ENCODE data around the gene SHC1. TPM values are rescaled to one million over a fixed set of nuclear protein-coding genes. Genes with fewer than 3 reads are reported as not detected.

The SHC1 gene
- total RNA-seq, 2 experiments from 2014 or later: 45.9 to 65.7 TPM

GRCh38 chr1:155008015-155008941 is 37.7 kb upstream of the SHC1 start:
- H3K27ac Mint-ChIP-seq: peak overlapping the region; percentile 96
- H3K4me1 Mint-ChIP-seq: peaks cover 61% of the 10 kb centered on the region
- POLR2A ChIA-PET: interaction anchor here (0.6 to 1.0 kb wide), 3 partner anchors 14 to 47 kb away, joined by 3 to 4 read pairs (median 3); no protein-coding TSS in a partner anchor
- intact Hi-C loops (cut with DNase I, micrococcal nuclease): loop anchor here in 1 of 2 experiments (10.0 kb wide), 2 partner anchors 1207 to 1497 kb away; partner anchors contain the start of genes MEF2D and PMF1
- ATAC-seq (peak; percentile 48), DNase-seq (peak; percentile 93)
- H3K36me3 Mint-ChIP-seq (ENCODE audit: low read depth): peaks cover 45% of the 10 kb centered on the region
- no peaks in the 10 kb centered on the region for H3K9me3 Mint-ChIP-seq (ENCODE audit: low read depth)
- peak overlapping the region; percentile 99 for H3K4me3 Mint-ChIP-seq
- CTCF ChIA-PET: interaction anchor here (0.5 to 3.7 kb wide), 8 partner anchors 9 to 653 kb away, joined by 3 to 28 read pairs (median 4); no protein-coding TSS in a partner anchor
- H3K27me3 Mint-ChIP-seq: no peaks in the 10 kb centered on the region

GRCh38 chr1:155007251-155007828 is 36.8 kb upstream of the SHC1 start:
- peaks cover 36% of the 10 kb centered on the region for H3K36me3 Mint-ChIP-seq (ENCODE audit: low read depth)
- DNase-seq (peak; percentile 27), ATAC-seq (no peak)
- H3K9me3 Mint-ChIP-seq (ENCODE audit: low read depth): no peaks in the 10 kb centered on the region
- no peaks in the 10 kb centered on the region for H3K27me3 Mint-ChIP-seq
- ChIA-PET POLR2A (interaction anchor here (0.6 to 1.5 kb wide), 4 partner anchors 9 to 34 kb away, joined by 3 to 7 read pairs (median 4); partner anchors contain the start of gene CKS1B), CTCF (interaction anchor here (0.6 to 3.7 kb wide), 6 partner anchors 8 to 1192 kb away, joined by 3 to 28 read pairs (median 4); no protein-coding TSS in a partner anchor)
- H3K4me1 Mint-ChIP-seq: peaks cover 52% of the 10 kb centered on the region
- peak overlapping the region; percentile 21 for H3K4me3 Mint-ChIP-seq
- intact Hi-C loops (cut with DNase I, micrococcal nuclease): loop anchor here in 1 of 2 experiments (10.0 kb wide), 2 partner anchors 1207 to 1497 kb away; partner anchors contain the start of genes MEF2D and PMF1
- peak overlapping the region; percentile 95 for H3K27ac Mint-ChIP-seq

GRCh38 chr1:155006601-155007101 is 36.1 kb upstream of the SHC1 start:
- peak; percentile 70 for DNase-seq
- H3K4me3 Mint-ChIP-seq: peak overlapping the region; percentile 96
- H3K4me1 Mint-ChIP-seq: peaks cover 46% of the 10 kb centered on the region
- POLR2A ChIA-PET: interaction anchor here (1.5 kb wide), 2 partner anchors 10 to 32 kb away, joined by 3 to 7 read pairs; partner anchors contain the start of gene CKS1B
- no peaks in the 10 kb centered on the region for H3K9me3 Mint-ChIP-seq (ENCODE audit: low read depth)
- peak; percentile 50 for ATAC-seq
- intact Hi-C loops (cut with DNase I, micrococcal nuclease): loop anchor here in 1 of 2 experiments (10.0 kb wide), 2 partner anchors 1208 to 1498 kb away; partner anchors contain the start of genes MEF2D and PMF1
- CTCF ChIA-PET: interaction anchor here (0.6 to 3.7 kb wide), 5 partner anchors 10 to 1192 kb away, joined by 3 to 28 read pairs (median 3); no protein-coding TSS in a partner anchor
- peak overlapping the region; percentile 95 for H3K27ac Mint-ChIP-seq
- no peaks in the 10 kb centered on the region for H3K27me3 Mint-ChIP-seq
- H3K36me3 Mint-ChIP-seq (ENCODE audit: low read depth): peaks cover 35% of the 10 kb centered on the region

DNA sequence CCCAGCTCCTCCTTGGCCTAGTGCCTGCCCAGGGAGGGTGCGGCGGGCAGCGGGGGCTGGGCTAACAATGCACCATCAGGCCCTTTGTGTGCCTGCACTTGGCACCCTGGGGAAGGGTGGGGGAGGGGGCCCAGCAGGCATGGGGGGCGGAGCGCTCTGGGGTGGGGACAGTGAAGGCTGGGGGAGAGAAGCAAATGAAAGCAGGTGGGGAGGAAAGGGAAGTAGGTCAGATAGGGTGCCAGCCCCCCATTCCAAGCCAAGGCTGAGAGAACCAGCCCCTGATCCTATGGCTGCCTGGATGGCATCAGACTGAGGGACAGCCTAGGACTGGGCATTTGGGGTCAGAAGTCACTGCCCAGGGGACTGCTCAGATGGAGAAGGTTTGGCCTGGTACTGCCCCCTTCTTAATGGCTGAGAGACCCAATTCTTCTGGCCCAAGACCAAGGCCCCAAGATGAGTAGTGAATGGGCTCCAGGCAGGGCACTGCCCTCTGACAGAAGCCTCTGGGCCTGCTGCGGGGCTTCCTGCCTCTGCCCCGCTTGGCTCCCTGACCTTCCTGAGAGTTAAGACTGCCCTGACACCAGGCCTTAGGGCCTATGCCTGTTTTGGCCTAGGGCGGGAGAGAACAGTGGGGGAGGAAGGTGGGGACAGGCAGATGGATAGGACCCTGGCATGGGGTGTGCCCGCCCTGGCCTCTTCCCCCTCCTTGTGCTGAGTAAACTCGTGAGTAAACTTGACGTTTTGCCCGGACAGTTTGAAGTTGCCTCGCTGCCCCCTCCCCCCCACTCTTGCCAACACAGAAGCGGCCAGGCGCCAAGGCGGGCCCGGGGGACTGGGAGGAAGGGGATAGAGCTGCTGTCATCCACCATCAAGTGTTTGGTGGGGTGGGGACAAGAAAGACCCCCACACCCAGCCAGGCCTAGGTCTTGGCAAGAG is 34.8 kb upstream of the SHC1 start:
- ChIA-PET CTCF (interaction anchor here (0.6 to 8.0 kb wide), 4 partner anchors 10 to 526 kb away, joined by 3 to 86 read pairs (median 18); no protein-coding TSS in a partner anchor), POLR2A (interaction anchor here (1.1 to 1.5 kb wide), 2 partner anchors 10 to 31 kb away, joined by 3 read pairs; partner anchors contain the start of gene CKS1B)
- no peaks in the 10 kb centered on the region for H3K9me3 Mint-ChIP-seq (ENCODE audit: low read depth)
- peak overlapping the region; percentile 95 for H3K27ac Mint-ChIP-seq
- DNase-seq (peak; percentile 61), ATAC-seq (no peak)
- peaks cover 39% of the 10 kb centered on the region for H3K4me1 Mint-ChIP-seq
- H3K27me3 Mint-ChIP-seq: no peaks in the 10 kb centered on the region
- intact Hi-C loops (cut with DNase I, micrococcal nuclease): loop anchor here in 1 of 2 experiments (10.0 kb wide), 2 partner anchors 1209 to 1499 kb away; partner anchors contain the start of genes MEF2D and PMF1
- H3K4me3 Mint-ChIP-seq: peak overlapping the region; percentile 96
- peaks cover 27% of the 10 kb centered on the region for H3K36me3 Mint-ChIP-seq (ENCODE audit: low read depth)

DNA sequence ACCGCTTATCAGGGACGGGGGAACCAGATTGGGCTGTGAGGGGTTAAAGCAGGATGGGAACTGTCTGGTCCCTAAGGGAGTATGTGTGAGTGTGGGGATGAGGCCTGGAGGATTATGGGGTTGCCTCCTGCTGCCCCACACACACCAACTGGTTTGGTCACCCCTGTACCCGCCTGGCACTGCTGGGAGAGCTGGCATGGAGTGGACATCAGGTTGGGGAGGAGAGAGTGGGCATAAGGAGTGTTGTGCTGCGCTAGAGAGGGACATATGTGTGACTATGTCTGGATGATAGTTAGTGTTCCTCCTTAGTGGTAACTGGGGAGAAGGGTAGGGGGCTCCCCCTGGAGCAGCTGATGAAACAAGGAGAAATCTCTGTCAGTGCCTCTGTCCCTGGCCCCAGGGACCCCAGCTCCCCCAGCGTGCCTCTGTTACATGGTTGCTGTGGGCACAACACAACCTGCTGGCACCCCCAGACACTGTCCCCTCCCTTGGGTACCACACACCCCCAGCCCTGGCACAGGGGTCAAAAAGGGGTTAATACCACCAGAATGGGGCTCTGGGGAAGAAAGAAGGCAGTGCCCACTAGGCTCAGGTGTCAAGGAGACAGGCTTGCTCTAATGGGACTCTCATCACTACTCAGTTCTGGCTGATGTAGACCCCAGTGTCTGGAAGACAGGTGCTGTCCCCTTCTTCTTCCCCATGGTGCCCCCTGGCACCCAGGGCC is 34.0 kb upstream of the SHC1 start:
- peak overlapping the region; percentile 95 for H3K27ac Mint-ChIP-seq
- peak; percentile 66 for DNase-seq
- H3K36me3 Mint-ChIP-seq (ENCODE audit: low read depth): peaks cover 18% of the 10 kb centered on the region

DNA sequence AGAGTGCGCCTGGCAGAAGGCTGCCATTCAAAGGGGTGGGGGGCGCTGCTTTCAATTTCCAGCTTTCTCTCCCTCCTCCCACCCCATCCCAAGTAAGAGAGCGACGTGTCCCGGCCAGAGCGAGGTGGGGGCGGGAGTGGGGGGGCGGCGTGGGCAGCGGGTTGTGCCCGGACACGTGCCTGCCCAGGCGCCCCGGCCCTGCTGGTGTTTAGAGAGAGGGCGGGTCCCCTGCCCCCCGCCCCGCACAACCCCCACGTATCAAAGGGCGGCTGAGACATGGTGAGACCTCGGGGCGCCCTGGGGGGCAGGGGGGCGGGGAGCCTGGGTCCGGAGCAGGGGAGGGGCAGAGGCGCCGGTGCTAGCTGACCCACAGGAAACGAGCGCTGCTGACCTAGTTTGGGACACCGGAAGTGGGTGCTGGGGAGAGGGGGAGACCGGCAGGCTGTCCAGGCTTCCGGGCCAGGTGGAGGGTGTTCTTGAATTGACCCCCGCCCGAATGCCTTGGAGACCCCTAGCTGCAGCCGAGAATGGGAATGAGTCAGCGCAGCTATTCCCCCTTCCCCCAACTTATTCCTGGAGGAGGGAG is 33.3 kb upstream of the SHC1 start:
- intact Hi-C loops (cut with DNase I, micrococcal nuclease): loop anchor here (2.0 to 10.0 kb wide), 7 partner anchors 48 to 1501 kb away; partner anchors contain the start of genes ADAM15 (in 1 of the 2), ADAR (in 1 of the 2), ASH1L (in 1 of the 2) and KRTCAP2 (in 1 of the 2)
- peak; percentile 53 for DNase-seq
- Mint-ChIP-seq H3K9me3 (ENCODE audit: low read depth) (no peaks in the 10 kb centered on the region), H3K4me3 (peak overlapping the region; percentile 96), H3K4me1 (peaks cover 51% of the 10 kb centered on the region), H3K27me3 (no peaks in the 10 kb centered on the region), H3K27ac (peak overlapping the region; percentile 96), H3K36me3 (ENCODE audit: low read depth) (peaks cover 13% of the 10 kb centered on the region)
- ChIA-PET CTCF (interaction anchor here (0.6 to 8.0 kb wide), 5 partner anchors 11 to 189 kb away, joined by 3 to 86 read pairs (median 3); partner anchors contain the start of gene ADAM15), POLR2A (interaction anchor here (1.1 to 1.3 kb wide), 2 partner anchors 11 to 29 kb away, joined by 3 read pairs; partner anchors contain the start of gene CKS1B)
- no peak for ATAC-seq

More for the DNA sequence above, 34.0 kb upstream of the SHC1 start:
- ATAC-seq: no peak
- CTCF ChIA-PET: interaction anchor here (0.6 to 8.0 kb wide), 3 partner anchors 10 to 189 kb away, joined by 3 to 86 read pairs (median 3); no protein-coding TSS in a partner anchor
- H3K4me3 Mint-ChIP-seq: peak overlapping the region; percentile 96
- peaks cover 46% of the 10 kb centered on the region for H3K4me1 Mint-ChIP-seq
- intact Hi-C loops (cut with DNase I, micrococcal nuclease): loop anchor here (5.0 to 10.0 kb wide), 6 partner anchors 48 to 1500 kb away; partner anchors contain the start of genes ADAM15 (in 1 of the 2), ASH1L (in 1 of the 2), KRTCAP2 (in 1 of the 2) and MEF2D (in 1 of the 2)
- POLR2A ChIA-PET: interaction anchor here (1.1 to 1.3 kb wide), 2 partner anchors 11 to 30 kb away, joined by 3 read pairs; partner anchors contain the start of gene CKS1B
- no peaks in the 10 kb centered on the region for H3K9me3 Mint-ChIP-seq (ENCODE audit: low read depth)
- H3K27me3 Mint-ChIP-seq: no peaks in the 10 kb centered on the region

GRCh38 chr1:155003227-155003765 is 32.7 kb upstream of the SHC1 start:
- peaks cover 9% of the 10 kb centered on the region for H3K36me3 Mint-ChIP-seq (ENCODE audit: low read depth)
- no peaks in the 10 kb centered on the region for H3K27me3 Mint-ChIP-seq
- DNase-seq: peak; percentile 58
- peak overlapping the region; percentile 96 for H3K27ac Mint-ChIP-seq
- no peaks in the 10 kb centered on the region for H3K9me3 Mint-ChIP-seq (ENCODE audit: low read depth)
- peak overlapping the region; percentile 96 for H3K4me3 Mint-ChIP-seq
- CTCF ChIA-PET: interaction anchor here (0.6 to 8.0 kb wide), 4 partner anchors 12 to 190 kb away, joined by 3 to 86 read pairs (median 3); partner anchors contain the start of gene ADAM15
- no peak for ATAC-seq
- H3K4me1 Mint-ChIP-seq: peaks cover 52% of the 10 kb centered on the region
- intact Hi-C loops (cut with DNase I, micrococcal nuclease): loop anchor here (2.0 to 10.0 kb wide), 7 partner anchors 49 to 1502 kb away; partner anchors contain the start of genes ADAM15 (in 1 of the 2), ADAR (in 1 of the 2), ASH1L (in 1 of the 2) and KRTCAP2 (in 1 of the 2)
- POLR2A ChIA-PET: interaction anchor here (1.3 kb wide), 1 partner anchor 29 kb away, joined by 3 read pairs; the partner anchor contains the start of gene CKS1B

- ChIA-PET CTCF (interaction anchor here (1.5 to 8.0 kb wide), 2 partner anchors 12 to 49 kb away, joined by 3 to 86 read pairs; partner anchors contain the start of gene ADAM15), POLR2A (interaction anchor here (0.6 to 1.3 kb wide), 2 partner anchors 28 to 46 kb away, joined by 3 read pairs; partner anchors contain the start of gene CKS1B)
- H3K27me3 Mint-ChIP-seq: no peaks in the 10 kb centered on the region
- peak; percentile 42 for DNase-seq
- H3K4me3 Mint-ChIP-seq: peak within 1 kb of the TSS; percentile 96
- peaks cover 55% of the 10 kb centered on the region for H3K4me1 Mint-ChIP-seq
- no peak for ATAC-seq
- no peaks in the 10 kb centered on the region for H3K9me3 Mint-ChIP-seq (ENCODE audit: low read depth)
- H3K36me3 Mint-ChIP-seq (ENCODE audit: low read depth): peaks cover 9% of the 10 kb centered on the region
- intact Hi-C loops (cut with DNase I, micrococcal nuclease): loop anchor here (1.0 to 10.0 kb wide), 13 partner anchors 15 to 1502 kb away; partner anchors contain the start of genes ADAM15 (in 1 of the 2), ADAR (in 1 of the 2), ASH1L (in 1 of the 2) and CKS1B (in 1 of the 2)
- H3K27ac Mint-ChIP-seq: peak within 1 kb of the TSS; percentile 96
Measured at GRCh38 chr1:155002464-155003226, 32.1 kb upstream of the SHC1 start, which contains the start of gene ZBTB7B. TSS of gene ZBTB7B (plus strand) at chr1:155002802. CDS start at chr1:155014661, 11,859 bp downstream.
